Coronary artery (tissue), 2 donors: Measurements from ENCODE around the gene RAB11FIP5.

Experiments
- DNase-seq: peaks from one replicate; pipeline ENCODE4 v3.0.0-alpha.2; 2017; ENCODE audit warnings: low spot score
- H3K27ac ChIP-seq, 2 donors: fragments of 200-600 bp; sonication (generic); one replicate each; pipeline ENCODE4 v1.5.1; 2016 to 2019
- H3K4me3 ChIP-seq: fragments of 200-600 bp; sonication (generic); 2 replicates; pipeline ENCODE4 v1.5.1; 2016; ENCODE audit warnings: mild to moderate bottlenecking, moderate library complexity
- TF ChIP-seq, protein P1 (sequence below): fragments of 200-600 bp; sonication (generic); IDR thresholded peaks from one replicate; pipeline ENCODE4 v1.5.1; 2019; ENCODE audit warnings: antibody characterized with exemption

RAB11FIP5 gene

DNA sequence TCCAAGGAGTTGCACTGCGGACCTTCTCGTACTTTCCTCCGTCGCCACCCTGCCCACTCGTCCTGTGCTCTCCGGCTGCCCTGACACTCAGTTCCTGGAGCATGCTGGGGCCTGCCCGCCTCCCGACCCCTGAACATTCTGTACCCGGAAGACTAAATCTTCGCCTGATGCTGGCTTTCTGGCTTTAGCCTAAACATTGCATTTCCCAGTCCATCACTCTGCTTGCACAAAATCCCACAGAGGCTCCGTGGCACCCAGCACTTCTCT, 40.7 kb downstream of the RAB11FIP5 start:
- TF ChIP-seq, protein P1, sequence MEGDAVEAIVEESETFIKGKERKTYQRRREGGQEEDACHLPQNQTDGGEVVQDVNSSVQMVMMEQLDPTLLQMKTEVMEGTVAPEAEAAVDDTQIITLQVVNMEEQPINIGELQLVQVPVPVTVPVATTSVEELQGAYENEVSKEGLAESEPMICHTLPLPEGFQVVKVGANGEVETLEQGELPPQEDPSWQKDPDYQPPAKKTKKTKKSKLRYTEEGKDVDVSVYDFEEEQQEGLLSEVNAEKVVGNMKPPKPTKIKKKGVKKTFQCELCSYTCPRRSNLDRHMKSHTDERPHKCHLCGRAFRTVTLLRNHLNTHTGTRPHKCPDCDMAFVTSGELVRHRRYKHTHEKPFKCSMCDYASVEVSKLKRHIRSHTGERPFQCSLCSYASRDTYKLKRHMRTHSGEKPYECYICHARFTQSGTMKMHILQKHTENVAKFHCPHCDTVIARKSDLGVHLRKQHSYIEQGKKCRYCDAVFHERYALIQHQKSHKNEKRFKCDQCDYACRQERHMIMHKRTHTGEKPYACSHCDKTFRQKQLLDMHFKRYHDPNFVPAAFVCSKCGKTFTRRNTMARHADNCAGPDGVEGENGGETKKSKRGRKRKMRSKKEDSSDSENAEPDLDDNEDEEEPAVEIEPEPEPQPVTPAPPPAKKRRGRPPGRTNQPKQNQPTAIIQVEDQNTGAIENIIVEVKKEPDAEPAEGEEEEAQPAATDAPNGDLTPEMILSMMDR: no peak
- Histone ChIP-seq H3K27ac (peak overlapping the region; percentile 87 to 96), H3K4me3 (peak overlapping the region; percentile 98)
- DNase-seq: no peak

DNA sequence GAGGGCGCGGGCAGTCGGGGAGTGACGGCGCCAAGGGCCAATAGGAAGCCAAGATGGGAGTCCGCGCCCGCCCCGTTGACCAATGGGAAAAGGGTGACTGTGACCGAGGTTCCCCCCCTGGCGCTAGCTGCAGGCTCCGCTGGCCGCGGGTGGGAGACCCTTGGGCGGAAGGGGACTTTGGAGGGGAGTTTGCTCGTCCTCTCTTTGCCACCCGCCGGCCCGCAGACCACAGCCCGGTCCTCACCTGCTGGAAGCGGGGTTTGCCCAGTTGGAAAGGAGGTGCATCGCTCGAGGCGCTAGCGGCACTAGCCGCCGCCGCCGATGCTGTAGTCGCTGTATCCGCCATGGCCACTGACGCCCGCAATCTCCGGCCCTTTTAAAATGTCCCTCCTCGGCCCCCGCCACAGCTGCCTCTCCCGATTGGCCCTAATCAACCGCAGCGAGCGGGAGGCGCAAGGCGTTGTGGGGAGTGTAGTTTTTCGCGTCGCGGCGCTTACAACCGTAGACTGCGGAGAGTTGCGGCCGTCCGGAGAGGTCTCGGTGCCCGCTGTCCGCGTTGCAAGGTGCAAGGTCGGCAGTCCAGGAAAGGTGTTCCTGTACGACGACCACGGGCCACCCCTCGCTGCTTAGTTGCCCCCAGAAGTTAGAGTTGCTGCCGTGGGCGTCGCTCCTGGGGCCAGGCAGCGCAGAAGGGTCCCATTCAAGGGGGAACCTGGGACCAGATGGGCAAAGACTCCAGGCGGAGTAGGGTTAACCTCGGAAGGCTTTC, 41.2 kb downstream of the RAB11FIP5 start, which contains the start of gene SFXN5:
SFXN5 (minus strand) TSS at position 353 of the 769 bp plus-strand sequence; CDS start at position 346, 7 bp downstream.
- Histone ChIP-seq H3K27ac (peak within 1 kb of the TSS; percentile 87 to 96), H3K4me3 (peak within 1 kb of the TSS; percentile 98)
- DNase-seq: peak; percentile 98
- TF ChIP-seq, protein P1: no peak

DNA sequence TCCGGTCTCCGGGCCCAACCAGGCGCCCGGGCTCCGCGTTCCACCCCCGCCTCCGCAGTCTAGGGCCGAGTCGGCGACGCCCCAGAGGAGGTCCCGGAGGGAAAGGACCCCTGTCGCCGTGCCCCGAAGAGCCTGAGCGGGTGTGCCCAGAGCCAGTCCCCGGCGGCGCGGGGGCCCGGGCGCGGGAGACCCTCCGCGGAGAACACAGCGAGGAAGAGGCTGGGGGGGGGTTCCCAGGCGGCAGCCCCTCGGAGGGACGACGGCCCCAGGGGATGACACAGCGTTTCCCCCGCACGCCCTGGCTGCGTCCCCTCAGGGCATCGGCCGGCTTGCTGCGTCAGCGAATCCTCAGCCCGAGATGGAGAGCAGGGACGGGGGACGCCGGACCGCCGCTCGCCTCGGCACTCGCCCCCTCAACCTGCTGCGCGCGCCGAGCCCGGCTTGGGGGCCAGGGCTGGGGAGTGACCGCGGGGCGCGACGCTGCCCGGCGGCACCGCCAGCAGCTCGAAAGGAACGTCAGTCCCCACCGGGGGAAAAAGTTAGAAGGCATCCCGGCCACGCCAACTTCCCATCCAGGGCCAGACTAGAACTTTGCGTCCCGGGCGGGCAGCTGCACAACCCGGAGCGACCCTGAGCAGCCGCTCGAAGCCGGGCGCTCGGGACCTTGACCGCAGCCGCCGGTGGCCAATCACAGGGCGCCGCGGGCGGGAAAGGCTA, 41.9 kb downstream of the RAB11FIP5 start:
- Histone ChIP-seq H3K27ac (peak overlapping the region; percentile 87 to 96), H3K4me3 (peak overlapping the region; percentile 98)
- TF ChIP-seq, protein P1: no peak
- peak; percentile 80 for DNase-seq

DNA sequence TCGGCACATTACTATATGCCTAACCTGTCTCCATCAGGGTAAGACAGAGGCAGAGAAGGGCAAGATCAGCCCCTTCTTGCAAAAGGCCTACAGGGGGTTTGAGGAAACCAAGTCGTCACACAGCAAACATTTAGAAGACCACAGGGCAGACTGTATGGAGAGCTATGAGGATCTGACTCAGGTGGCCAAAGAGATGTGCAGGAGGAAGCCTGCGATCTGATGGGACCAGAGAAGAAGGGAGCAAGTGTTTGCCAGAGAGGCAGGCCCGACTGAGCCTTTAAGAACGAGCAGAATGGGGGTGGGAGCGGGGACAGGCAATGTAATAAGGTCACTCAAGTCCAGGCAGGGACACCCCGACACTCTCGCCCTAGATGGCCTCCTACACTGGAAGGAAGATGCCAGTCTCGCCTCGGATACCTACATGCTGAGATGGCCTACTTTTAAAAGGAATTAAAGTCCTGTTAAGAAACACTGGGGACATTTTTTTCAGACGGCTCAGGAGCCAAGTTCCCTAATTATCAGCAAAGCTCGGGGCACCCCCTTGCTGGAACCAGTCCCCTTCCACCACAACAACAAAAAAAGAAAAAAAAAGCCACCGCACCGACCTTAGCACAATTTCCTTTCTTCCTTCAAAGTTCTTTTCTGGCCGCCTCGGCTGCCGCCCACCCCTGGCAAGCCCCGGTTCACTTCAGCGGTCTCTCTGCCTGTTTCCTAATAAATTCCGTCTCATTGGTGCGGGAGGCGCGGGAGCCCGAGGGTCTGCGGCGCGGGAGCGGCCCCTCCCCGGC, 42.7 kb downstream of the RAB11FIP5 start:
- Histone ChIP-seq H3K27ac (peak overlapping the region; percentile 87 to 96), H3K4me3 (peak overlapping the region; percentile 98)
- TF ChIP-seq, protein P1: no peak
- peak; percentile 72 for DNase-seq

DNA sequence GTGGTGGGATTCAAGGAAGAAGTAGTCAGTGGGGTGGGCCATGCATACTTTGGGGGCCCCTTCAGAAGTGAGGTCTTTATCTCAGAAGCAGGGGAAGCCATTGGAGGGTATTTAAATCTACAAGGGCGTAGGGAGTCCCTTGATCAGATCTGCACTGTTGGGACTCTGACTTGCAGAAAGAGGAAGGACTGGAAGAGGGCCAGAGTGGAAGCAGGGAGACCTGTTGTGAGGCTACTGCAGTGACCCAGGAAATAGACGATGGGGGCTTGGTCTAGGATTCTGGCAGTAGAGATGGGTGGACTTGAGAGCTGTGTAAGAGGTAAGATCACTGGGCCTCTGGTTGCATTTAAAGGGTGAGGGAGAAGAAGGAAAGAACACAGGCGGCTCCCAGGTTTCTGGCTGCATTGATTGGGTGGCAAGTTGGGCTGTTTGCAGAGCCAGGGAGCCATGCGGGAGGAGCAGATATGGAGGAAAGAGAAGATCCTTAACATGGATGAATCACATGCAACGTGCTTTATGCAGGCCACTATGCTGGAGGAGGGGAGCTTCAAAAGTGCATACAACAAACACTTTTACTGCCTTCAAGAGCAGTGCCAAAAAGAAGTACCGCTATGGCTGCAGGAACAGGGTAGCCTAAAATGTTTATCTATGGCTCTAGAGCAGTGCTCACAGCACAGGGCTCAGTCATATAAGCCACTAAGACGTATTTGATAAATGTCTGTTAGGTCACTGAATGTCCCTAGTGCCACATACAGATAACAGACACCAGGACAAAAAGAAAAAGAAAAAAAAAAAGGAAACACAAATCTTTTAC, 43.5 kb downstream of the RAB11FIP5 start:
- Histone ChIP-seq H3K27ac (no peak overlapping the region), H3K4me3 (peak overlapping the region; percentile 98)
- TF ChIP-seq, protein P1: no peak
- peak; percentile 64 for DNase-seq

DNA sequence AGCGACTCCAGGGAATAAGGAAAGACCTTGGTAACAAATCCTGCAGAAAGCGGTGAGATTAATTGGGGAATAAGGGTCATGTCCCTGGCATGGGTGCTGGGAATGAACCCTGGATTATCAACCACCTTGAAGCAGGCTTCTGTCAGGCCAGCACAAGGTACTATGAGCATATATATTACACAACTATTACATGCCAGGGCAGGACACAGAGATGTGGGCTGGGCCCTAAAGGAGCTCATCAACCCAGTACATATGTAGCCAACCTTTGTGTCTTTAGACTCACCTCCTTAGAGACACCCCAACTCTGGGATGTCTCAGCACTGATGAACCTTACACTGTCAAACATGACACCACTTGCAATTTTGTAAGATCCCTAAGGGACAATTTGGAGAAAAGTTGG, 44.6 kb downstream of the RAB11FIP5 start:
- TF ChIP-seq, protein P1: no peak
- DNase-seq: no peak

More for the DNA sequence above, 44.6 kb downstream of the RAB11FIP5 start:
- H3K27ac ChIP-seq: no peak overlapping the region
- no peak overlapping the region for H3K4me3 ChIP-seq
